Pancreas (tissue), 10 donors: ENCODE data around the gene BOLA1. TPM values are rescaled to one million over a fixed set of nuclear protein-coding genes. Genes with fewer than 3 reads are reported as not detected.

Experiments used
- ATAC-seq, 4 donors: fragments of 200-7000 bp; cut with Tn5 transposase; one replicate each; pipeline versions ENCODE4 v1.8.0 to v1.9.1; 2020; ENCODE audit warnings: mild to moderate bottlenecking in 4 of 4, moderate library complexity in 4 of 4
- DNase-seq, 6 donors: peaks; one replicate each; pipeline ENCODE4 v3.0.0-alpha.2; 2020
- FAIRE-seq: peaks from 2 replicates; lab custom pipeline; 2012; peaks lifted over from hg19 to GRCh38; lab: Jason Lieb, UNC
- H3K27ac ChIP-seq, 4 donors: fragments of 200-600 bp; sonication (generic); 1 replicate in 3 of 4; 2 replicates in 1 of 4; pipeline versions ENCODE4 v1.5.0 to v1.8.0; 2020
- H3K27me3 ChIP-seq, 4 donors: fragments of 200-600 bp; one replicate each; pipeline ENCODE4 v1.8.0; 2021
- H3K36me3 ChIP-seq, 3 donors: fragments of 200-600 bp; sonication (generic) in 1 of 3; one replicate each; pipeline versions ENCODE4 v1.5.0 to v1.8.0; 2020 to 2021
- H3K4me1 ChIP-seq, 3 donors: fragments of 200-600 bp; one replicate each; pipeline ENCODE4 v1.8.0; 2021
- H3K4me3 ChIP-seq, 4 donors: fragments of 200-600 bp; sonication (generic) in 2 of 4; one replicate each; pipeline versions ENCODE4 v1.5.0 to v1.8.0; 2020 to 2021
- H3K9me3 ChIP-seq, 4 donors: fragments of 200-600 bp; one replicate each; pipeline ENCODE4 v1.8.0; 2021
- WGBS, 2 donors: extraction: QIAGEN DNeasy Blood & Tissue Kit; methylation state at CpG; one replicate each; pipeline ENCODE4 v1.1.7; 2013; 5-methylcytosine and 5-hydroxymethylcytosine counted together
- intact Hi-C, 3 donors: fragments of 100-400 bp; cut with DNase I; formaldehyde crosslinking; loops; one replicate each; pipeline versions ENCODE4 v1.11.1 to v1.14.2; 2022
- polyA plus RNA-seq, 2 donors: library from polyadenylated mRNA; stranded (reverse); fragments of 200-250 nt; gene quantifications; one replicate each; pipeline ENCODE4 v1.2.3, GENCODE V29; 2013
- total RNA-seq, 6 donors: library from RNA; stranded (reverse); fragmentation: NEBNext Ultra II Directional in 4 of 6; extraction: Animal tissue kit (Norgen Biotek cat#: 25700) in 4 of 6; gene quantifications; one replicate each; pipeline versions ENCODE4 v1.2.1 to v1.2.4, GENCODE V29; 2021 to 2023
- TF ChIP-seq, protein P1 (sequence below), 4 donors: fragments of 200-600 bp; sonication (generic) in 3 of 4; IDR thresholded peaks; one replicate each; pipeline versions ENCODE4 v1.5.0 to v1.8.0; 2021; ENCODE audit warnings: antibody characterized with exemption in 4 of 4
- donor health status: healthy with polysubstance abuse.
- donor health status: DM: no; HTN: no; CAD: no; lungs with moderate emphysema.
- donor health status: DM: no; HTN: no; CAD: no.
- donor health status: control.
- donor health status: control.
- donor health status: Bipolar disorder and iron deficiency.
- donor health status: DM: yes; HTN: yes; CAD: no.
- donor health status: DM: no; HTN: no; CAD: no.
- donor health status: DM: no; HTN: no; CAD: no.
- donor health status: DM: yes; HTN: yes; CAD: no.

BOLA1 gene
- total and polyA plus RNA-seq, 8 donors, result 7.0 to 24.1 (median 8.7) TPM

- Histone ChIP-seq H3K4me1 (peaks cover under 1 to 25% (median 10%) of the 10 kb centered on the region in 3 donors), H3K27ac (no peak overlapping the region), H3K27me3 (no peaks in the 10 kb centered on the region), H3K4me3 (no peak overlapping the region), H3K36me3 (peaks cover 0 to 35% (median 5%) of the 10 kb centered on the region in 3 donors), H3K9me3 (no peaks in the 10 kb centered on the region)
- no peak for FAIRE-seq
- TF ChIP-seq, protein P1, sequence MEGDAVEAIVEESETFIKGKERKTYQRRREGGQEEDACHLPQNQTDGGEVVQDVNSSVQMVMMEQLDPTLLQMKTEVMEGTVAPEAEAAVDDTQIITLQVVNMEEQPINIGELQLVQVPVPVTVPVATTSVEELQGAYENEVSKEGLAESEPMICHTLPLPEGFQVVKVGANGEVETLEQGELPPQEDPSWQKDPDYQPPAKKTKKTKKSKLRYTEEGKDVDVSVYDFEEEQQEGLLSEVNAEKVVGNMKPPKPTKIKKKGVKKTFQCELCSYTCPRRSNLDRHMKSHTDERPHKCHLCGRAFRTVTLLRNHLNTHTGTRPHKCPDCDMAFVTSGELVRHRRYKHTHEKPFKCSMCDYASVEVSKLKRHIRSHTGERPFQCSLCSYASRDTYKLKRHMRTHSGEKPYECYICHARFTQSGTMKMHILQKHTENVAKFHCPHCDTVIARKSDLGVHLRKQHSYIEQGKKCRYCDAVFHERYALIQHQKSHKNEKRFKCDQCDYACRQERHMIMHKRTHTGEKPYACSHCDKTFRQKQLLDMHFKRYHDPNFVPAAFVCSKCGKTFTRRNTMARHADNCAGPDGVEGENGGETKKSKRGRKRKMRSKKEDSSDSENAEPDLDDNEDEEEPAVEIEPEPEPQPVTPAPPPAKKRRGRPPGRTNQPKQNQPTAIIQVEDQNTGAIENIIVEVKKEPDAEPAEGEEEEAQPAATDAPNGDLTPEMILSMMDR (IDR thresholded peaks at IDR 0.05), result no peak
- intact Hi-C loops, result no loop called here
- WGBS, 2 donors, result 54 to 55% methylated on average over 3 of the region's 3 CpGs
- DNase-seq, result no peak
- no peak for ATAC-seq
Measured at GRCh38 chr1:149942885-149943284, 43.5 kb downstream of the BOLA1 start.

DNA sequence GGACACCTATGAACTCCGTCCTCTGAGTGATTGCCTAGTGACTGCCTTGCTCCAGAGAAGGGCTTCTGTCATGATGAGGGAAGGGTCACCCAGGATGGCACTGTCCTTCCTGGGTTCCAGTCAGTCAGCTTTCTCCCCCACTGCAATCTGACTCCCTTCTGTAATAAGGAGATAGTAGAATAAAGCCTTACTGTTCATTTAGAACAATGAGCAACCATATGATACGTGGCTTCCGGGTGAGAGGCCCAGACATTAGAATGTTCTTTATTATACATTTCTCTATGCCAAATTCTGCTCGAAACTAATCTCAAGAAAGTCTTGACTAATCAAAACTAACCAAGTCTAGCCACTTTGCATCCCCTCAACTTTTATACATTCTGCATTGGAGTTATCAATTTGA lies 45.8 kb downstream of the BOLA1 start:
- no peak overlapping the region for H3K27ac ChIP-seq
- WGBS, 2 donors, result 93 to 96% methylated on average over 4 of the region's 4 CpGs
- no peak overlapping the region for H3K4me3 ChIP-seq
- TF ChIP-seq, protein P1 (IDR thresholded peaks at IDR 0.05), result no peak
- H3K9me3 ChIP-seq, result no peaks in the 10 kb centered on the region
- ATAC-seq (no peak), FAIRE-seq (no peak), DNase-seq (no peak)
- peaks cover 0 to 54% (median 5%) of the 10 kb centered on the region in 3 donors for H3K36me3 ChIP-seq
- intact Hi-C loops, result no loop called here
- H3K27me3 ChIP-seq, result no peaks in the 10 kb centered on the region
- peaks cover 0 to 13% (median 0%) of the 10 kb centered on the region in 3 donors for H3K4me1 ChIP-seq

DNA sequence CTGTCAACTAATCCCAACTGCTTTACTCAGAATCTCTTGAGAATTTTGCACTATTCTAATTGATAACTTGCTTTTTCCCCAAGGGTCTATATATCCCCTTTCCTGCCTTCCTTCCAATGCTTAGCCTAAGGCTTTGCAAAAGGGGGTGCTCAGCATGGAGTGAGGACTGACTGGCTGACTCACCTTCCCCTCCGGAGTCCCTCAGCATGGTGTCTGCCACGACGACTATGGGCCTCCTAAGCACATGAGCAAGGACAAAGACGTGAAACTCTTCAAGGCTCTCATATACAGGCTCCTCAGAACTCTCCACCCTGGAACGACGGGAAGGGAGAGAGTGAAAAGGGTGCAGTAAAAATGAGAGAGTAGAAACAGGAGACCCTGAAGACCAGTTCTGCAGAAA lies 50.5 kb downstream of the BOLA1 start:
- TF ChIP-seq, protein P1 (IDR thresholded peaks at IDR 0.05), result no peak
- DNase-seq (no peak), ATAC-seq (no peak), FAIRE-seq (no peak)
- intact Hi-C loops, result no loop called here
- Histone ChIP-seq H3K9me3 (no peaks in the 10 kb centered on the region), H3K27me3 (no peaks in the 10 kb centered on the region), H3K4me3 (no peak overlapping the region), H3K27ac (no peak overlapping the region), H3K36me3 (peaks cover 0 to 43% (median 5%) of the 10 kb centered on the region in 3 donors), H3K4me1 (no peaks in the 10 kb centered on the region)
- 79 to 80% methylated on average over 6 of the region's 6 CpGs for WGBS, 2 donors

Other genes starting within 250 kb of the BOLA1 start
- gene FCGR1A, start 116.9 kb upstream of the BOLA1 start, total RNA-seq, result 10 to 100 TPM in 1 of 6 donors, 1 to 10 TPM in 3, under 1 TPM in 2; 0.19 to 13.9 (median 2.0) TPM
- 1 to 10 TPM; 5.3 to 5.8 TPM for gene FCGR1A, start 116.9 kb upstream of the BOLA1 start, polyA plus RNA-seq
- gene SV2A, start 18.3 kb downstream of the BOLA1 start, total RNA-seq, result 1 to 10 TPM in 3 of 6 donors, under 1 TPM in 3; 0.32 to 2.5 (median 0.96) TPM
- 1 to 10 TPM; 2.3 to 8.3 TPM for gene SV2A, start 18.3 kb downstream of the BOLA1 start, polyA plus RNA-seq
- gene SF3B4, start 28.2 kb downstream of the BOLA1 start, total RNA-seq, result 10 to 100 TPM; 10.5 to 23.5 (median 19.3) TPM
- gene SF3B4, start 28.2 kb downstream of the BOLA1 start, polyA plus RNA-seq, result 10 to 100 TPM; 15.7 to 24.3 TPM
- gene MTMR11, start 37.3 kb downstream of the BOLA1 start, total RNA-seq, result 10 to 100 TPM in 1 of 6 donors, 1 to 10 TPM in 5; 1.7 to 11.8 (median 3.7) TPM
- gene MTMR11, start 37.3 kb downstream of the BOLA1 start, polyA plus RNA-seq, result 1 to 10 TPM; 4.1 to 4.9 TPM
- gene OTUD7B, start 111.2 kb downstream of the BOLA1 start, total RNA-seq, result 10 to 100 TPM in 3 of 6 donors, 1 to 10 TPM in 3; 8.0 to 16.9 (median 9.9) TPM
- 1 to 10 TPM; 2.6 to 4.0 TPM for gene OTUD7B, start 111.2 kb downstream of the BOLA1 start, polyA plus RNA-seq
- gene VPS45, start 168.2 kb downstream of the BOLA1 start, total RNA-seq, result 10 to 100 TPM in 3 of 6 donors, 1 to 10 TPM in 3; 7.4 to 18.7 (median 10.0) TPM
- gene VPS45, start 168.2 kb downstream of the BOLA1 start, polyA plus RNA-seq, result 10 to 100 TPM; 14.9 to 23.7 TPM